Mucosa of gallbladder (tissue), 1 donor: Measurements from ENCODE around the gene TTC28. TPM values are rescaled to one million over a fixed set of nuclear protein-coding genes. Genes with fewer than 3 reads are reported as not detected.

Experiments used
- DNase-seq: peaks from one replicate; pipeline ENCODE4 v3.0.0-alpha.2; 2020; ENCODE audit warnings: low spot score
- total RNA-seq: library from RNA; stranded (reverse); gene quantifications from one replicate; pipeline ENCODE4 v1.2.1, GENCODE V29; 2021
- donor health status: DM: no; HTN: no; CAD: no.

TTC28 gene
- total RNA-seq, 1 donor from 2014 or later: 32.7 TPM

DNA sequence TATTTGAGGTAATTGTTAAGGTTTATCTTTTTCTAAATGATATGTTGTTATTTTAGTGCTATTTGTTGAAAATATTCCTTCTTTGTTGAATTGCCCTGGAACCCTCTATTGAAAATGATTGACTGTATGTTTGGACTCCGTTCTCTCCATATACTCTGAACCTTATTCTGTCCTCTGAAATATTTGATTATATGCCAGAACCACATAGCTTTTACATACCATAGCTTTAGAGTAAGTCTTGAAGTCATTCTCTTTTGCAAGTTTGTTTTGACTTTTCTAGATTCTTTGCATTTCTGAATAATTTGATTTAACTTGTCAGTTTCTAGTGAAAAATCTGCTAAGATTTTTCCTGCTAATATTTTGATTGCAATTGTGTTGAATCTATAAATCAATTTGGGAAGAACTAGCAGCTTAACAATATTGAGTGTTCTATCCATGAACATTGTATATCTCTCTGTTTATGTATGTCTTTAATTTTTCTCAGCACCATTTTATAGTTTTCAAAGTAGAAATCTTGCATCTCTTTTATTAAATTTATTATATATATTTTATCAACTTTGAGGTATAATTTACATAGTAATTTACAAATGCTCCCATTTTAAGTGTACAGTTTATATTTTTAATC lies 708.9 kb downstream of the TTC28 start:
- no peak for DNase-seq

DNA sequence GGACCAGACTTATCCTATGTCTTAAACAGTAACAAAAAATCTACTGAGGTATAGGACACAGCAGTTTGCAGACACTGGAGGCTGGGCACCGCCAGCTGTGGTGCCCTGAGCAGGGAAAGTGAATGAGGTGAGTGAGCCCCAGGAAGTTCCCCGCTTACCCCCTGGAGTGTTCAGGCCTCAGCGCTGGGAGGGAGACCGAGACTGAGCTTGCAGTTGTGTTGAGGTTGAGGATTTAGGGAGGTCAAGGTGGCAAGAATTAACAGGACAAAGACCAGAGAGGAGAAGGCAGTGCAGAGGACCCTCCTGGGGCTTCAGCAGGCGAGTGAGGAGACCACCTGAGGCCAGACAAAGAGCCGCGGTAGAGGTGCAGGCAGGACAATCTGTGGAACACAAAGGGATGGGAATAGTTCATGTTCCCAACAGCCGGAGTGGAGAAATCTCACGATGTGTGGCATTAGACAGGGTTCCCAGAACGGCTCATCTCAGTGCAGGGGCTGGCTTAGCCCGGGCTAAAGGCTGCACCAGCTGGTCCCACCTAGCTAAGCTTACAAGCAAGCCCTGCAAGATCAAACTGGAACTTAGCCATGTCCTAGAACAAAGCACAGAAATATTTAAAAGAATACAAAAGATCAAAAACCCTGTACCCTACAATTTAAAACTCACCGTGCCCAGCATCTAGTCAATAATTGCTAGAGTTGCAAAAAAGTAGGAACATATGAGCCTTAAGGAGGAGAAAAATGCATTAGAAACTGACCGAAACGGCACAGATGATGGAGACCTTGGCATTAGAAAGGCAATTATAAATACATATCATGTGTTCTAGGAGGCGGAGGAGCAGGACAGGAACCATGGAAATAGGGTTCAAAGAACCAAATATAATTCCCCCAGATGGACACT lies 713.2 kb downstream of the TTC28 start:
- DNase-seq: no peak

DNA sequence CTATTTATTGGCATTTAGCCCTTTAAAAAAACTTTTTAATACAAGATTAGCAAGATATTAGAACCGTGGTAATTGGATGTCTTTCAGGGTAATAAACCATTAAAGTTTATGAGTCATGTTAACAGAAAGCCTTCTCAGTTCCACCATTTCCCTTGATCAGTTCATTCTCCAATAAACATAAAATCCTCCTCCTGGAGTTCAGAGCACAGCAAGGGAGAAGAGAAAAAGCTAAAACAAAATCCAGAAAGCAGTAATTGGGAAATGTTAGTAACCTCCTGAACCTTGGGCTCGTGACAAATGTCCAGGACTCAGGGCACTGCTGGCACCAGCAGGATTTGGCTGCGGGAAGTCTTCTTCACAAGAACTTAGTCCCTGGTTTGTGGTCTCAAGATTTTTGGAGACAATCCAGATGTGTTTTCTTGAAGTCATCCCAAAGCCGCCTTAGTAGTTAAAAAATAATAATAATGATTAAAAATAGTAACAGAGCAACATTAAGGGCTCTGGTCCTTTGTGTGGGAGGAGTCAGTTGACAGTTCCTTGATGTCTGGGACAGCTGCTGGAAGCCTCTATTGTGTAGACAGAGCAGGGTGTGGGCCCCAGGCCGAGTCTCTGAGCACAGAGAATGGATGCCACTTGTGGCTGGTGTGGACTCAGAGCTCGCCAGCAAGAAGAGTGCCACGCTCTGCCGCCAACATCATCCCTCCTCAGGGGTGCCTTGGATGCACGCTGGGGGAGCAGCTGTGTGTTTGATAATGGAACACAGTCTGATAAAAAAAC lies 717.2 kb downstream of the TTC28 start:
- DNase-seq: no peak

DNA sequence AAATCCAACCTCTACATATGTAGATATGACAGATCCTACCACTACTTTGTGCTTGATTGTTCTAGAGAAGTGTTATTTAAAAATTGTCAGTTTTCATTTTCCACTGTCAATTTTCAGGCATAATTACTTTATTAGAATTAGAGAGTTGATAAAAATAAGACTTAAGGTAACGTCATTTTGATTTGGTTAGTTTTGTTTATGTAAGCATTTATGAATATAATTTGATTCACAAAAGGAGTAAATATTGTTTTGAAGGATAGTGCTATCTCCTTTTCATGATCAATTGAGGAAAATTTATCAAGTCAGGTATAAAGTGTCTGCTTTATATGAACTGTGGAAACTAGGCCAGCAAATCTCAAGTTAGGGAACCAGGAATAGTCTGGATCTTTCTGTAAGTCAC lies 718.0 kb downstream of the TTC28 start:
- no peak for DNase-seq

DNA sequence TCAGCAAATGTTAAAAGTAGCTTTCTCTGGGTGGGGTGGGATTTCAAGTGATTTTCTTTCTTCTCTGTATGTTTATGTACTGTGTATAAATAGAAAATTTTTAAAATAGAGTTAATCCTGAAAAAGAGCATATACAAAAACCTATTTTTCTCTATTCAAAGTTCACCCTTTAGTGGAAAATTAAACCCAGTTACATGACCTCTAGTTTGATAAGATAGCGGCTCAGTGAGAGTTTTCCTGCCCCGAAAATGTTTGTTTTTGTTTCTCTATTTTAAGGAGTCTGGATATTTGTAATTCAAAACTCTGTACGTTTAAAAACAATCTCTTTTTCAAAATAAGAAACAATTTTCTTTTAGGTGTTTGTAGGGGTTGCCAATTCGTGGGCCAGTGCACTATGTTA lies 718.5 kb downstream of the TTC28 start:
- no peak for DNase-seq

DNA sequence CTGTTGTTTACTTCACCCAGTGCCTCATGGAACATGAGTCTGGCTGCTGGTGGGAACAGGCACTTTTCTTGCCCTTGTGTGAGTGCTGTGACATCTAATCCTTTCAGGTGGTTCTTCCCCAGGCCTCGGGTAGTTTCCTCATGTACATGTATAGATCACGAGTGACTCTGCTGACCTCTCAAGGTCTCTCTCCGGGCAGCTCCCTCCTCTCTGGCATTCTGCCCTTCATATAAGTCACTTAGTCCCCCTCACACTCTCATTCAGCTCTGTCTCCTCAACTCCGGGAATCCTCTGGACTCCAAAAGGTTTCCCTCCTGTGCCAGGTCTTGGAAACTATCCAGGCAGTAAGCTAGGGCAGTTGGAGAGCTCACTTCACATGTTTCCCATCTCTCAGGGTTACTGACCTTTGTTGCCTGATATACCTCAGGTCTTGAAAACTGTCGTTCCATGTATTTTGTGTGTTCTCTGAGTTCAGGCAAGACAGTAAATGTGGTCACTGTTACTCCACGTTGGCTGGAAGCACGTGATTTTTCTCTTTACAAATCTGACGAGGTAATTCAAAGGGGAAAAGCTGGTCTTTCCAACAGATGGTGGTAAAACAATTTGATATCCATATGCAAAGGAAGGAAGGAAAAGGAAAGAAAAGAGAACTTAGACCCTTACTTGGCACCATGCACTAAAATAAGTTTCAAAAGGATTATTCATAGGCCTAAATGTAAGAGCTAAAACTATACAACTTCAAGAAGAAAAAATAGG lies 720.1 kb downstream of the TTC28 start:
- no peak for DNase-seq

DNA sequence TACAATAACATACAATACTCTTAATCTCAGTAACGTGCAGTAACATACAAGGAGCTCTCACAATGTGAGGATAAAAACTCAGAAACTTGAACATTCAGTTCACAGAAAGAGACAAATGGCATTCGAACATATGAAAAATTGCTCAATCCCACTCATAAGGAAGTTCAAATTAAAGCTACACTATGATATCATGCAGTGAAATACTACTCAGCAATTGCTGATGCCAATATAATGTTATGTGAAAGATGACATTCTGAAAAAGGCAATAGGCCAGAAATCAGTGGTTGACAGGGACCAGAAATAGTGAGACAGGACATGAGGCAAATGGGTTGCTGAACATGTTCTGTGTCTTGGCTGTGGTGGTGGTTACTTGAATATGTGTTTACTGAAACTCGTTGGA lies 726.9 kb downstream of the TTC28 start:
- no peak for DNase-seq

DNA sequence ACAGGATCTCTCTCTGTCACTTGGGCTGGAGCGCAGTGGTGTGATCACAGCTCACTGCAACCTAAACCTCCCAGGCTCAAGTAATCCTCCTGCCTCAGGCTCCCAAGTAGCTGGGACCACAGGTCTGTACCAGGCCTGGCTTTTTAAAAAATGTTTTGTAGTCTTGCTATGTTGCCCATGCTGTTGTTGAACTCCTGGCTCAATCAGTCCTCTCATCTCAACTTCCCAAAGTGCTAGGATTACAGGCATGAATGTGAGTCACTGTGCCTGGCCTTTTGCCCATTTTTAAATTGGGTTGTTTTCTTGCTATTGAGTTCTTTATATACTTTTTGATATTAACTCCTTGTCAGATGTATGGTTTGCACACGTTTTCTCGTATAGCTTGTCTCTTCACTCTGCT lies 727.5 kb downstream of the TTC28 start:
- no peak for DNase-seq

DNA sequence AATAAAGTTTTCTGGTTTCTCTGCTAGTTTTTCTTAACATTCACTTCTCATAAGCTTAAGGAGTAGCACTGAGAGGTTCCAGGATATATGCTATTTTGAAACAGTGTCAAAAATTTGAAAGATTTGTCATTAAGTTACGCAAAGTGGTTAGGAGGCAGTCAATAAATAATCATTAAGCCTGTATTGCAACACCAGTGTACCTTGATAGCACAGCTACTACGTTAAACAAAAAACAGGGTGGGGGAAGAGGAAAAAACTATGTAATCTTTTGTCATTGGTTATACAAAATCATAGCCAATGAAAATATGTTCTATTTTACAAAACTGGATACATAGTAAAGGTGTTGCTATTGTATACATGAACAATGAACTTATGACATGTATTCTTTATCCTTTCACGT lies 730.2 kb downstream of the TTC28 start:
- DNase-seq: no peak

DNA sequence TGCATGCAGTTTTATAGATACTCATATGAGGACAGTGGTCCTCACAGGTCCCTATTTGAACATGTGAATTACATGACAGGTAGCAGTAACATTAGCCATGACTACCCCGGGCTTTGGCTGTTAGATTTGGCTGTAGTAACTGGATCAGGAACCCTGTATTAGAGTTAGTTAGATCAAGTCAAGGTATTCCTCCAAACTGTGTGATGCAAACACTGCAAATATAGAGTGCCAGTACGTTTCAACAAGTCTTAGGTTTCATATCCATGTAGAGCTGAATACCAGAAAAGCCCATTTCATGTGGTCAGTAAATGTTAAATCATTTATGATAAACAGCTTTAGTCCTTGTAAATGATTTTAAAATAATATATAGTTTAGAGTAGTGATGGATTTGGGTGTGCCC lies 731.1 kb downstream of the TTC28 start:
- DNase-seq: no peak

DNA sequence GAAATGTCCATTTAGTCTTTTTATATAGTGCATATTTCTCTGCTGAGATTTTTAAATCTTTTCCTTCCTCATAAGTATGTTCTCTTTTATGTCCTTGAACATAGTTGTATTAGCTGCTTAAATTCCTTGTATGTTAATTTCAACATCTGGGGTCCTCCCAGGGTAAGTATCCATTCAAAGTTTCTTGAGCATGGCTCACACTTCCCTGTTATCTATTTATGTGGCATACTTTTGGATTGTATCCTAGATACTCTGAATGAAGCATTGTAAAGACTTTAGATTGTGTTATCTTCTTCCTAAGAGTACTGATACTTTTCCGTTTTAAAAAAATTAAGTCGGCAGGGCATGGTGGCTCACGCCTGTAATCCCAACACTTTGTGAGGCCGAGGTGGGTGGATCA lies 732.2 kb downstream of the TTC28 start:
- no peak for DNase-seq

DNA sequence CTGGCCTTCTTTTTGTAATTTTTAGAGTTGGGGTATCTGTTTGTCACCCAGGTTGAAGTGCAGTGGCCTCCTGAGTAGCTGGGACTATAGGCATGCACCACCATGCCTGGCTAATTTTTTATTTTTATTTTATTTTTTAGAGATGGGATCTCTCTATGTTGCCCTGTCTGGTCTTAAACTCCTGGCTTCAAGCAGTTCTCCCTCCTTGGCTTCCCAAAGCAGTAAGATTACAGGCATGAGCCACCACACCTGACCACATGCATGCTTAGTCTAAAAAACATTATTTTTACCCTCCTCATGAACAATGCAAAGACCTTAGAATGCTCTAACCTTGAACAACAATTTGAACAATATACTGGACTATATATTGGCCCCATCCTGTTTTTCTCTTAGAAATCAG lies 738.5 kb downstream of the TTC28 start:
- DNase-seq: no peak

DNA sequence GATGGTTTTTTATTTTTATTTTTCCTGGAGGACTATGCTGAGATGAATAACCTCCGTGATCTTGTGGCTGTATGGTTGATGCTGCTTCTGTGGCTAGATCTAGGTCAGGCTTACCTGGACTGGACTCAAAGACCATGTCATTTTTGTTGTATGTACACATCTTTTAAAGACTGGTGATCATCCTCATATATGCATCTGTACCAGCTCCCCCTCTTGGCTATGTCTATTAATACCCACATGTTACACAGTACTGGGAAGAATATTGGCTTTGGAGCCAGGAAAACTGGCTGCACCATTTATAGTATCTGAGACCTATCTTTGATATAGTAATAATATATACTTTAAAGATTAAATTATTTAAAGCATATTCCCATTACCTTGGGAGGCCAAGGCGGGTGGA lies 742.2 kb downstream of the TTC28 start:
- no peak for DNase-seq

DNA sequence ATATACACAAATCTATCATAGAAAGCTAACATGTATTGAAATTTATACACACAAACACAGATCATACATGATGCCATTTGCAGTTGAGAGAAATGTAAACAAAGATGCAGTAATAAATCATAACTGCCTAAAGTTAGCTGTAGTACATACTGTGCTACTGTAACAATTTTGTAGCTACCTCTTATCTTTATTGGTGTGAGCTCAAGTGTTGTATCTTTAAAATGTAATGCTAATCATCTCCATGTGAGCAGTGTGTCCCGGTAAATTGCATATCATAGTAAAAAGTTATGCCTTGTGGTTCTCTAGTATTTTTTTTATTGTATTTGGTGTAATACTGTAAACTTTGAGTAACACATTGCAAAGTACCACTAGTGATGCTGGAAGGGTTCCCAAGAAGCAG lies 743.7 kb downstream of the TTC28 start:
- no peak for DNase-seq

DNA sequence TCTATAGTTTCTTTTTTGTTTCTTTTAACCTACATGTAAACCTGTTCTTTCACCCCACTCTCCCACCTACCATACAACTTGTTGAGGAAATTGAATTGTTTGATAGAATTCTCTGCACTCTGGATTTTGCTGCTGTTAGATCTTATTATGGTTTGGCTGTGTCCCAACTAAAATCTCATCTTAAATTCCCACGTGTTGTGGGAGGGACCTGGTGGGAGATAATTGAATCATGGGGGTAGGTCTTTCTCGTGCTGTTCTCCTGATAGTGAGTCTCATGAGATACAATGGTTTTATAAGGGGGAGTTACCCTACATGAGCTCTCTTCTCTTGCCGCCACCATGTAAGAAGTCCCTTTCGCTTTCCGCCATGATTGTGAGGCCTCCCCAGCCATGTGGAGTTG lies 745.6 kb downstream of the TTC28 start:
- no peak for DNase-seq

DNA sequence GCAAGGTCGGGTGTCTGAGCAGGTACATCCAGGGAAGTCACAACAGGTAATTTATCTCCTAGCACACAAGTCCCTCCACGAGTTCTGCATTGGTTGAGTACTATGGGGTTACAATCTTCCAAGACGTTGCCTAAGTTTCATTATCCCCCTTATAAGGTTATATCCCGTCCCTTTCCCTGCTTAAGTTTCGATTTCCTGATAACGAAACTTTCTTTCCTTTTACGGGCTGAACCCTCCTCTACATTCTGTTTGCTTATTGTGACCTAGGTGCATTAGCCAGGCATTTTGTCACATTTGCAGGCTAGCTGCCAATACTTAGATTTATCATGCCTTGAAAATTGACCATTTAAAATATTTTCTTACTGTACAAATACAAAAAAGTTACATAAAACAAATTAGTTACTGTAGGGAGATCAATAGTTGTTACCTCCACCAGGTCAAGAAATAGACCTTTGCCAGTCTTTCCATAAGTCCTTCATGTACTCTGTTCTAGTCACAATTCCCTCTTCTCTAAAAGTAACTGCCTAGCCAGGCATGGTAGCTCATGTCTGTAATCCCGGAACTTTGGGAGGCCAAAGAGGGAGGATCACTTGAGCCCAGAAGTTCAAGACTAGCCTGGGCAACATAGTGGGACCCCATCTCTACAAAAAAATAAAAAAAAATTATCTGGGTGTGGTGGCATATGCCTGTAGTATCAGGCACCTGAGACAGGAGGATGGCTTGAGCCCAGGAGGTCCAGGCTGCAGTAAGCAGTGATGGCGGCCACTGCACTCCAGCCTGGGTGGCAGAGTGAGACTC lies 746.3 kb downstream of the TTC28 start:
- DNase-seq: no peak

DNA sequence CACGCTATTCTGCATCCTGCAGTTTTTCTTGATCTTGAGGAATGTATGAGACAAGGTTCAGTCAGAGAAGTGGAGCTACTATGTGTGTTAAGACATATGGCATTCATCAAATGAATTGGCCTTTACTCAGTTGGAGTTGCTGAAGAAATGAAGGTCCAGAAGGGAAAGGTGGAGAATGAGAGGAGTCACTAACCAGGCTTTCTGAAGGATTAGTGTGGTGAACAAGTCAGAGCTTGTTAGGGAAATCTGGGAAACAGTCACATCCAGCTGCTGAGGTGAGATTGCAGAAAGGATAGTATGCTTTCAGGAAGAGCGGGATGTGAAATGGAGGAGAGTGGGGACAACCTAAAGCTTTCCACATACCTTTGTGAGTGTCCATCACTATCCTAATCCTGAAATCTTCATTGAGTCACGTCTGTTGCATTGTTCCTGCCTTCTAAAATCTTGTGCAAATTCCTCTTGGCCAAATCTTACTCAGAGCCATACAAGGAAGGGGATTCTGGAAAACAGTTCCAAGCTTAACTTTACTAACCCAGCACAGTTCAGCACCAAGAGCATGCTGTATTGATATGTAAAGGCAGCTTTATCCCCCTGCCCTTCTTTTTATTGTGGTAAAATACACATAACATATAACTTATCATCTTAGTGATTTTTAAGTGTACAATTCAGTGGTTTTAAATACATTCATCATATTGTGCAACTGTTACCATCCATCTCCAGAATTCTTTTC lies 749.1 kb downstream of the TTC28 start:
- no peak for DNase-seq
